ENCODE measurements around the gene SLC2A4RG. TPM values are rescaled to one million over a fixed set of nuclear protein-coding genes. Genes with fewer than 3 reads are reported as not detected.

Gene SLC2A4RG
- total and polyA plus RNA-seq, 2 of the 13 experiments (the other 11 are each of a cell fraction or from before 2014, with no cell fraction given): 91.4 to 95.9 TPM

GRCh38 chr20:63695424-63696305 is 43.9 kb upstream of the SLC2A4RG start (continued):
- TF ChIP-seq, protein P1, sequence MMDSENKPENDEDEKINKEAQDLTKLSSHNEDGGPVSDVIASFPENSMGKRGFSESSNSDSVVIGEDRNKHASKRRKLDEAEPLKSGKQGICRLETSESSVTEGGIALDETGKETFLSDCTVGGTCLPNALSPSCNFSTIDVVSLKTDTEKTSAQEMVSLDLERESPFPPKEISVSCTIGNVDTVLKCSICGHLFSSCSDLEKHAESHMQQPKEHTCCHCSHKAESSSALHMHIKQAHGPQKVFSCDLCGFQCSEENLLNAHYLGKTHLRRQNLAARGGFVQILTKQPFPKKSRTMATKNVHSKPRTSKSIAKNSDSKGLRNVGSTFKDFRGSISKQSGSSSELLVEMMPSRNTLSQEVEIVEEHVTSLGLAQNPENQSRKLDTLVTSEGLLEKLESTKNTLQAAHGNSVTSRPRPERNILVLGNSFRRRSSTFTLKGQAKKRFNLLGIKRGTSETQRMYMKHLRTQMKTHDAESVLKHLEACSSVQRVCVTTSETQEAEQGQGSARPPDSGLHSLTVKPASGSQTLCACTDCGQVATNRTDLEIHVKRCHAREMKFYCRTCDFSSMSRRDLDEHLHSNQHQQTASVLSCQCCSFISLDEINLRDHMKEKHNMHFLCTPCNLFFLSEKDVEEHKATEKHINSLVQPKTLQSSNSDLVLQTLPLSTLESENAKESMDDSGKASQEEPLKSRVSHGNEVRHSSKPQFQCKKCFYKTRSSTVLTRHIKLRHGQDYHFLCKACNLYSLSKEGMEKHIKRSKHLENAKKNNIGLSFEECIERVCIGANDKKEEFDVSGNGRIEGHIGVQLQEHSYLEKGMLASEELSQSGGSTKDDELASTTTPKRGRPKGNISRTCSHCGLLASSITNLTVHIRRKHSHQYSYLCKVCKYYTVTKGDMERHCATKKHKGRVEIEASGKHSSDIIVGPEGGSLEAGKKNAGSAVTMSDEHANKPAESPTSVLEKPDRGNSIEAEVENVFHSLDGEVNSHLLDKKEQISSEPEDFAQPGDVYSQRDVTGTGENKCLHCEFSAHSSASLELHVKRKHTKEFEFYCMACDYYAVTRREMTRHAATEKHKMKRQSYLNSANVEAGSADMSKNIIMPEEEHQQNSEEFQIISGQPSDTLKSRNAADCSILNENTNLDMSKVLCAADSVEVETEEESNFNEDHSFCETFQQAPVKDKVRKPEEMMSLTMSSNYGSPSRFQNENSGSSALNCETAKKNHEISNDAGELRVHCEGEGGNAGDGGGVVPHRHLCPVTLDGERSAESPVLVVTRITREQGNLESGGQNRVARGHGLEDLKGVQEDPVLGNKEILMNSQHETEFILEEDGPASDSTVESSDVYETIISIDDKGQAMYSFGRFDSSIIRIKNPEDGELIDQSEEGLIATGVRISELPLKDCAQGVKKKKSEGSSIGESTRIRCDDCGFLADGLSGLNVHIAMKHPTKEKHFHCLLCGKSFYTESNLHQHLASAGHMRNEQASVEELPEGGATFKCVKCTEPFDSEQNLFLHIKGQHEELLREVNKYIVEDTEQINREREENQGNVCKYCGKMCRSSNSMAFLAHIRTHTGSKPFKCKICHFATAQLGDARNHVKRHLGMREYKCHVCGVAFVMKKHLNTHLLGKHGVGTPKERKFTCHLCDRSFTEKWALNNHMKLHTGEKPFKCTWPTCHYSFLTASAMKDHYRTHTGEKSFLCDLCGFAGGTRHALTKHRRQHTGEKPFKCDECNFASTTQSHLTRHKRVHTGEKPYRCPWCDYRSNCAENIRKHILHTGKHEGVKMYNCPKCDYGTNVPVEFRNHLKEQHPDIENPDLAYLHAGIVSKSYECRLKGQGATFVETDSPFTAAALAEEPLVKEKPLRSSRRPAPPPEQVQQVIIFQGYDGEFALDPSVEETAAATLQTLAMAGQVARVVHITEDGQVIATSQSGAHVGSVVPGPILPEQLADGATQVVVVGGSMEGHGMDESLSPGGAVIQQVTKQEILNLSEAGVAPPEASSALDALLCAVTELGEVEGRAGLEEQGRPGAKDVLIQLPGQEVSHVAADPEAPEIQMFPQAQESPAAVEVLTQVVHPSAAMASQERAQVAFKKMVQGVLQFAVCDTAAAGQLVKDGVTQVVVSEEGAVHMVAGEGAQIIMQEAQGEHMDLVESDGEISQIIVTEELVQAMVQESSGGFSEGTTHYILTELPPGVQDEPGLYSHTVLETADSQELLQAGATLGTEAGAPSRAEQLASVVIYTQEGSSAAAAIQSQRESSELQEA (CRISPR knock-in tag; IDR thresholded peaks at IDR 0.05; ENCODE audit: not compliant biosample characterization): no peak
- TF ChIP-seq ZKSCAN1 (IDR thresholded peaks at IDR 0.05; ENCODE audit: low read length) (no peak), SKI (IDR thresholded peaks at IDR 0.05; ENCODE audit: partially characterized antibody) (no peak), ZNF619 (CRISPR knock-in tag; IDR thresholded peaks at IDR 0.05) (0 out of 2 replicates have a peak, but pooled peaks have one; percentile 47), JARID2 (CRISPR knock-in tag; IDR thresholded peaks at IDR 0.05; ENCODE audit: insufficient replicate concordance) (no peak), IKZF1 (IDR thresholded peaks at IDR 0.05) (no peak), ZBTB49 (CRISPR knock-in tag; IDR thresholded peaks at IDR 0.05; ENCODE audit: borderline replicate concordance) (no peak)
- TF ChIP-seq, protein P2, sequence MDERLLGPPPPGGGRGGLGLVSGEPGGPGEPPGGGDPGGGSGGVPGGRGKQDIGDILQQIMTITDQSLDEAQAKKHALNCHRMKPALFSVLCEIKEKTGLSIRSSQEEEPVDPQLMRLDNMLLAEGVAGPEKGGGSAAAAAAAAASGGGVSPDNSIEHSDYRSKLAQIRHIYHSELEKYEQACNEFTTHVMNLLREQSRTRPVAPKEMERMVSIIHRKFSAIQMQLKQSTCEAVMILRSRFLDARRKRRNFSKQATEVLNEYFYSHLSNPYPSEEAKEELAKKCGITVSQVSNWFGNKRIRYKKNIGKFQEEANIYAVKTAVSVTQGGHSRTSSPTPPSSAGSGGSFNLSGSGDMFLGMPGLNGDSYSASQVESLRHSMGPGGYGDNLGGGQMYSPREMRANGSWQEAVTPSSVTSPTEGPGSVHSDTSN (CRISPR knock-in tag; IDR thresholded peaks at IDR 0.05): no peak
- TF ChIP-seq, protein P3, sequence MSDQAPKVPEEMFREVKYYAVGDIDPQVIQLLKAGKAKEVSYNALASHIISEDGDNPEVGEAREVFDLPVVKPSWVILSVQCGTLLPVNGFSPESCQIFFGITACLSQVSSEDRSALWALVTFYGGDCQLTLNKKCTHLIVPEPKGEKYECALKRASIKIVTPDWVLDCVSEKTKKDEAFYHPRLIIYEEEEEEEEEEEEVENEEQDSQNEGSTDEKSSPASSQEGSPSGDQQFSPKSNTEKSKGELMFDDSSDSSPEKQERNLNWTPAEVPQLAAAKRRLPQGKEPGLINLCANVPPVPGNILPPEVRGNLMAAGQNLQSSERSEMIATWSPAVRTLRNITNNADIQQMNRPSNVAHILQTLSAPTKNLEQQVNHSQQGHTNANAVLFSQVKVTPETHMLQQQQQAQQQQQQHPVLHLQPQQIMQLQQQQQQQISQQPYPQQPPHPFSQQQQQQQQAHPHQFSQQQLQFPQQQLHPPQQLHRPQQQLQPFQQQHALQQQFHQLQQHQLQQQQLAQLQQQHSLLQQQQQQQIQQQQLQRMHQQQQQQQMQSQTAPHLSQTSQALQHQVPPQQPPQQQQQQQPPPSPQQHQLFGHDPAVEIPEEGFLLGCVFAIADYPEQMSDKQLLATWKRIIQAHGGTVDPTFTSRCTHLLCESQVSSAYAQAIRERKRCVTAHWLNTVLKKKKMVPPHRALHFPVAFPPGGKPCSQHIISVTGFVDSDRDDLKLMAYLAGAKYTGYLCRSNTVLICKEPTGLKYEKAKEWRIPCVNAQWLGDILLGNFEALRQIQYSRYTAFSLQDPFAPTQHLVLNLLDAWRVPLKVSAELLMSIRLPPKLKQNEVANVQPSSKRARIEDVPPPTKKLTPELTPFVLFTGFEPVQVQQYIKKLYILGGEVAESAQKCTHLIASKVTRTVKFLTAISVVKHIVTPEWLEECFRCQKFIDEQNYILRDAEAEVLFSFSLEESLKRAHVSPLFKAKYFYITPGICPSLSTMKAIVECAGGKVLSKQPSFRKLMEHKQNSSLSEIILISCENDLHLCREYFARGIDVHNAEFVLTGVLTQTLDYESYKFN (CRISPR knock-in tag; conservative IDR thresholded peaks at IDR 0.05): no peak

All from HepG2 (cell line).